HCT116 (cell line): ENCODE data around the gene SLC3A2. TPM values are rescaled to one million over a fixed set of nuclear protein-coding genes. Genes with fewer than 3 reads are reported as not detected.

Source experiments
- ATAC-seq: fragments of 200-7000 bp; cut with Tn5 transposase; 2 replicates; pipeline ENCODE4 v1.9.1; 2020; ENCODE audit warnings: mild to moderate bottlenecking, moderate library complexity
- BruUV-seq: library from RNA; stranded (reverse); fragments of 400-500 nt; replicated peaks from 2 replicates; lab custom pipeline; 2021; lab: Mats Ljungman, UMichigan
- CTCF ChIA-PET: fragments of 300-600 bp; sonication (Branson Sonifier 250); formaldehyde crosslinking; loops from one replicate; lab custom pipeline; 2021; ENCODE audit warnings: antibody characterized with exemption; lab: Charles Lee
- POLR2A ChIA-PET: fragments of 300-600, 350-600 bp; sonication (Branson Sonifier 250); formaldehyde crosslinking; loops from one replicate; lab custom pipeline; 2021; ENCODE audit warnings: antibody characterized with exemption; lab: Charles Lee
- RAD21 ChIA-PET, 2 experiments: fragments of 300-600 bp; sonication (Branson Sonifier 250); formaldehyde crosslinking; loops; one replicate each; lab custom pipeline; 2023; ENCODE audit warnings: low total read pairs in 2 of 2; ENCODE audit not compliant: uncharacterized antibody in 2 of 2, unreplicated experiment in 2 of 2, low non-redundant PET in 1 of 2; lab: Charles Lee
- DNase-seq: peaks from one replicate; pipeline ENCODE4 v3.0.0-alpha.2; 2010; ENCODE audit warnings: low read depth, low spot score
- H2AFZ ChIP-seq: fragments of 200-600 bp; shearing (Covaris generic), sonication (generic); 2 replicates; pipeline ENCODE4 v1.6.1; 2017; ENCODE audit warnings: low read depth, mixed run types, mixed read lengths, antibody characterized with exemption, low read length; ENCODE audit not compliant: poor library complexity, severe bottlenecking
- H3K27ac ChIP-seq: 2 replicates; pipeline ENCODE4 v1.5.1; 2012; ENCODE audit warnings: low read depth, low read length
- H3K27me3 ChIP-seq: fragments of 200-600 bp; sonication (generic); 2 replicates; pipeline ENCODE4 v1.6.1; 2016; ENCODE audit warnings: mixed run types, low read length, mixed read lengths; ENCODE audit not compliant: insufficient read depth
- H3K36me3 ChIP-seq, 2 experiments: fragments of 200-500 bp in 1 of 2; fragments of 200-600 bp in 1 of 2; sonication (Bioruptor generic) in 1 of 2; sonication (generic) in 1 of 2; 2 replicates each; pipeline versions ENCODE4 v1.5.1 to v1.6.1; 2014 to 2016; ENCODE audit warnings: low read length in 2 of 2, inconsistent platforms in 1 of 2, mixed read lengths in 1 of 2, mixed run types in 1 of 2; ENCODE audit not compliant: insufficient read depth in 2 of 2, control insufficient read depth in 1 of 2
- H3K4me1 ChIP-seq, 2 experiments: fragments of 200-600 bp in 1 of 2; sonication (generic) in 1 of 2; 2 replicates each; pipeline versions ENCODE4 v1.5.1 to v1.6.1; 2012 to 2017; ENCODE audit warnings: low read length in 2 of 2, inconsistent platforms in 1 of 2, mild to moderate bottlenecking in 1 of 2, mixed read lengths in 1 of 2, mixed run types in 1 of 2, moderate library complexity in 1 of 2; ENCODE audit not compliant: insufficient read depth in 2 of 2, control insufficient read depth in 1 of 2
- H3K4me2 ChIP-seq: fragments of 200-600 bp; sonication (generic); 2 replicates; pipeline ENCODE4 v1.6.1; 2017; ENCODE audit warnings: mixed run types, low read length, mixed read lengths
- H3K4me3 ChIP-seq, 2 experiments: fragments of 200-600 bp in 1 of 2; sonication (generic) in 1 of 2; replicated peaks in 1 of 2; 2 replicates each; pipeline ENCODE4 v1.5.1; 2011 to 2016; ENCODE audit warnings: low read length in 2 of 2, control low read depth in 1 of 2, low read depth in 1 of 2, mild to moderate bottlenecking in 1 of 2, mixed read lengths in 1 of 2, mixed run types in 1 of 2
- H3K79me2 ChIP-seq: fragments of 200-600 bp; sonication (generic); 2 replicates; pipeline ENCODE4 v1.6.1; 2017; ENCODE audit warnings: mild to moderate bottlenecking, mixed run types, low read length, moderate library complexity, mixed read lengths; ENCODE audit not compliant: insufficient read depth
- H3K9ac ChIP-seq: fragments of 200-600 bp; sonication (generic); 2 replicates; pipeline ENCODE4 v1.6.1; 2016; ENCODE audit warnings: low read length, mixed read lengths
- H3K9me2 ChIP-seq: fragments of 200-600 bp; sonication (generic), shearing (Covaris generic); 2 replicates; pipeline ENCODE4 v1.6.1; 2017; ENCODE audit warnings: mixed run types, mild to moderate bottlenecking, moderate library complexity; ENCODE audit not compliant: insufficient read depth
- H3K9me3 ChIP-seq, 2 experiments: fragments of 200-500 bp in 1 of 2; fragments of 200-600 bp in 1 of 2; sonication (Bioruptor generic) in 1 of 2; sonication (generic) in 1 of 2; 2 replicates each; pipeline ENCODE4 v1.6.1; 2014 to 2017; ENCODE audit warnings: low read length in 2 of 2, mixed read lengths in 2 of 2, inconsistent platforms in 1 of 2, low read depth in 1 of 2, mild to moderate bottlenecking in 1 of 2, mixed run types in 1 of 2, moderate library complexity in 1 of 2; ENCODE audit not compliant: control insufficient read depth in 1 of 2, insufficient read depth in 1 of 2
- H4K20me1 ChIP-seq: fragments of 200-600 bp; sonication (generic), shearing (Covaris generic); 2 replicates; pipeline ENCODE4 v1.6.1; 2017; ENCODE audit warnings: mixed run types, mild to moderate bottlenecking, moderate library complexity; ENCODE audit not compliant: insufficient read depth
- ATF3 ChIP-seq: IDR thresholded peaks from 2 replicates; pipeline ENCODE4 v1.6.1; 2012
- CTCF ChIP-seq, 3 experiments: fragments of 200-600 bp in 1 of 3; sonication (generic) in 1 of 3; IDR thresholded peaks in 2 of 3; conservative IDR thresholded peaks in 1 of 3; 2 replicates each; pipeline ENCODE4 v1.5.1; 2012 to 2017; ENCODE audit warnings: low read depth in 2 of 3, low read length in 2 of 3, antibody characterized with exemption in 1 of 3, borderline replicate concordance in 1 of 3, control low read depth in 1 of 3, mild to moderate bottlenecking in 1 of 3, mixed read lengths in 1 of 3, mixed run types in 1 of 3, moderate library complexity in 1 of 3; ENCODE audit not compliant: insufficient read depth in 1 of 3
- EGR1 ChIP-seq: IDR thresholded peaks from 2 replicates; pipeline ENCODE4 v1.6.1; 2012; ENCODE audit warnings: low read depth
- ELF1 ChIP-seq: IDR thresholded peaks from 2 replicates; pipeline ENCODE4 v1.6.1; 2012; ENCODE audit warnings: low read depth, borderline replicate concordance
- EZH2 ChIP-seq: fragments of 200-600 bp; sonication (generic); IDR thresholded peaks from 2 replicates; pipeline ENCODE4 v1.6.1; 2017; ENCODE audit warnings: antibody characterized with exemption, mixed run types
- EZH2phosphoT487 ChIP-seq: fragments of 200-600 bp; IDR thresholded peaks from 2 replicates; pipeline ENCODE4 v1.6.1; 2018; ENCODE audit warnings: antibody characterized with exemption, borderline replicate concordance
- JUND ChIP-seq: IDR thresholded peaks from 2 replicates; pipeline ENCODE4 v1.6.1; 2012
- POLR2A ChIP-seq: IDR thresholded peaks from 2 replicates; pipeline ENCODE4 v1.7.0; 2011; ENCODE audit warnings: borderline replicate concordance; ENCODE audit not compliant: insufficient read depth, insufficient read length; ENCODE audit errors: extremely low read depth
- RAD21 ChIP-seq: IDR thresholded peaks from 2 replicates; pipeline ENCODE4 v1.6.1; 2012; ENCODE audit warnings: low read depth, mild to moderate bottlenecking
- REST ChIP-seq: IDR thresholded peaks from 2 replicates; pipeline ENCODE4 v1.6.1; 2012; ENCODE audit warnings: low read depth
- SP1 ChIP-seq: IDR thresholded peaks from 2 replicates; pipeline ENCODE4 v1.6.1; 2012; ENCODE audit warnings: low read depth
- TCF7L2 ChIP-seq: IDR thresholded peaks from 2 replicates; pipeline ENCODE4 v1.7.0; 2011; ENCODE audit warnings: borderline replicate concordance, inconsistent platforms; ENCODE audit not compliant: insufficient read depth, insufficient read length; ENCODE audit errors: extremely low read depth
- YY1 ChIP-seq: IDR thresholded peaks from 2 replicates; pipeline ENCODE4 v1.6.1; 2011; ENCODE audit warnings: low read length, low read depth, moderate library complexity, mild to moderate bottlenecking; ENCODE audit not compliant: insufficient replicate concordance; ENCODE audit errors: extremely low read depth
- ZBTB33 ChIP-seq: IDR thresholded peaks from 2 replicates; pipeline ENCODE4 v1.6.1; 2011; ENCODE audit warnings: mild to moderate bottlenecking, low read length, moderate library complexity; ENCODE audit not compliant: insufficient replicate concordance; ENCODE audit errors: extremely low read depth
- ZNF274 ChIP-seq: fragments of 200-500 bp; sonication (Bioruptor generic); IDR thresholded peaks from 2 replicates; pipeline ENCODE4 v1.6.1; 2014; ENCODE audit warnings: mild to moderate bottlenecking, low read depth, low read length, inconsistent platforms
- intact Hi-C: fragments of 100-400 bp; cut with micrococcal nuclease; formaldehyde crosslinking; loops from 2 replicates; pipeline ENCODE4 v1.10.0; 2022
- total RNA-seq: library from RNA; stranded (reverse); gene quantifications from one replicate; pipeline ENCODE4 v1.2.1, GENCODE V29; 2021; ENCODE audit not compliant: unreplicated experiment

The SLC3A2 gene
- total RNA-seq, 1 experiment from 2014 or later: 418 TPM

- ChIA-PET RAD21 (interaction anchor here in 1 of 2 experiments (0.6 kb wide), 1 partner anchor 35 kb away, joined by 7 read pairs; no protein-coding TSS in a partner anchor), POLR2A (interaction anchor here (0.6 to 4.2 kb wide), 6 partner anchors 25 to 94 kb away, joined by 3 to 50 read pairs (median 28); no protein-coding TSS in a partner anchor), CTCF (interaction anchor here (1.2 kb wide), 1 partner anchor 94 kb away, joined by 3 read pairs; no protein-coding TSS in a partner anchor)
- H3K79me2 ChIP-seq: peaks cover 96% of the 10 kb centered on the region
- peak overlapping the region; percentile 79 for H3K4me2 ChIP-seq
- H3K27me3 ChIP-seq: no peaks in the 10 kb centered on the region
- no peaks in the 10 kb centered on the region for H3K9me2 ChIP-seq
- H3K9ac ChIP-seq: peak overlapping the region; percentile 92
- no TSS peak for BruUV-seq
- ATAC-seq (peak; percentile 32), DNase-seq (no peak)
- intact Hi-C loops: loop anchor here (5.0 kb wide), 1 partner anchor 93 kb away; the partner anchor contains the start of gene TMEM179B
- peaks cover 27% of the 10 kb centered on the region; the same call in 1 of the 2 replicates for H4K20me1 ChIP-seq
- no peaks in the 10 kb centered on the region for H3K9me3 ChIP-seq
- no peak overlapping the region for H2AFZ ChIP-seq
- peaks cover 28 to 44% of the 10 kb centered on the region in 2 experiments for H3K36me3 ChIP-seq
- H3K4me1 ChIP-seq: peaks cover 38 to 68% of the 10 kb centered on the region in 2 experiments
- peak overlapping the region; percentile 75 to 85 for H3K4me3 ChIP-seq
- H3K27ac ChIP-seq: peak overlapping the region; percentile 96
- TF ChIP-seq EGR1 (no peak), TCF7L2 (no peak), CTCF (IDR thresholded peaks at IDR 0.05 in 2 of 3, conservative IDR thresholded peaks at IDR 0.05 in 1 of 3; ENCODE audit: borderline replicate concordance in 1 of 3, insufficient read depth in 1 of 3, low read depth in 2 of 3, low read length in 2 of 3) (no peak), EZH2phosphoT487 (no peak), YY1 (no peak), JUND (no peak), ATF3 (no peak), ZBTB33 (no peak), ZNF274 (no peak), SP1 (no peak), ELF1 (no peak), REST (no peak), RAD21 (no peak), EZH2 (no peak), POLR2A (no peak)
Measured at GRCh38 chr11:62880231-62880802, 379 bp upstream of the SLC3A2 start.
